Esophagus mucosa (tissue), 1 donor: ENCODE measurements around the gene CBX5. TPM values are rescaled to one million over a fixed set of nuclear protein-coding genes. Genes with fewer than 3 reads are reported as not detected.
"Not testable (repeated sequence)": the region's sequence is repeated elsewhere in the genome, so short reads cannot be mapped to it uniquely, and the experiment has no call there.

Source experiments
- ATAC-seq: fragments of 200-7000 bp; cut with Tn5 transposase; one replicate; pipeline ENCODE4 v1.9.1; 2020
- total RNA-seq: library from RNA; stranded (reverse); gene quantifications from one replicate; pipeline ENCODE4 v1.2.4, GENCODE V29; 2023
- donor health status: DM: yes; HTN: yes; CAD: no.

Gene CBX5
- total RNA-seq = 44.0 TPM

GRCh38 chr12:54279632-54280467, at the start of gene CBX5:
TSS of gene CBX5 (minus strand) at chr12:54280122. CDS start at chr12:54257650, 22,472 bp downstream.
- peak; percentile 86 for ATAC-seq

DNA sequence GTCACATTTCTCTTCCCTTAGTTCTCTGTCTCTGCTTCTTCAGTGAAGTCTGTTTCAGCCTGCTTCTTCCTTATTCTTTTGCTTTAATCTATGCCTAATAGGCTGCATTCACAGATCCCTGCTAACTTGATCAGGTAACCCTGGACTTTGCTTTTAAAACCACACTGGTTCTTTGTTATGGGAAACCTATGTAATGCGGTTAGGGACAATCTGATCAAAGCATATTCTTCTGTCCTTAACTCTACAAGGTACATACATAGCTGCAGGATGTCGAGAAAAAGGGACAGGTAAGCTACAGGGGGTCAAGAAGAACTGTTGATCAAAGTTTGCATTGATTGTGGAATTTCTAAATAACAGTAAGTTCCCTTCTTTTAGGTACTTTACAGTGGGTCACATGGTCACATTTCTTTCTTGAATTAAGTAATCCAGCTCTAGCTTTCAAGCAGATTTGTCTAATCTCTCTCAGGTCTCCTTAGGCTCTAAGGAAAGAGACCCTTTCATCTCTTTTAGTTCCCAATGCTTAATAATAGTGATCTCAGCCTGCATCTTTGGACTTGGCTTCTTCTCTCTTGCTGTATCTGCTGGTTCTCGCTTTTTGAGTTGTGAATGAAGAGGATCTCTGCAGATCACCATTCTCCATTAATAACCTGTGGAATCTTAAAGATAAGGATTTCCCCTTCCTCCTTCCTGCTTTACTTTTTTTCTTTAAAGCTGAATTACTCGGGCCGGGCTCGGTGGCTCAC, 48.8 kb upstream of the CBX5 start:
- ATAC-seq = no peak

- ATAC-seq = not testable (repeated sequence)
These were observed 45.7 kb upstream of the CBX5 start for GRCh38 chr12:54325442-54326109.

GRCh38 chr12:54324617-54325441, 44.9 kb upstream of the CBX5 start, which contains the start of gene COPZ1:
TSS of gene COPZ1 (plus strand) at chr12:54325131. CDS start at chr12:54325164, 33 bp downstream.
- ATAC-seq = peak; percentile 98

- no peak for ATAC-seq
These were observed 41.4 kb upstream of the CBX5 start for GRCh38 chr12:54321363-54321762.

- not testable (repeated sequence) for ATAC-seq
These were observed 32.4 kb upstream of the CBX5 start for GRCh38 chr12:54312309-54312708.

- ATAC-seq = no peak
These were observed 31.1 kb upstream of the CBX5 start for GRCh38 chr12:54311051-54311450.

- ATAC-seq = peak; percentile 98
These were observed 27.2 kb upstream of the CBX5 start for GRCh38 chr12:54306925-54307741.

DNA sequence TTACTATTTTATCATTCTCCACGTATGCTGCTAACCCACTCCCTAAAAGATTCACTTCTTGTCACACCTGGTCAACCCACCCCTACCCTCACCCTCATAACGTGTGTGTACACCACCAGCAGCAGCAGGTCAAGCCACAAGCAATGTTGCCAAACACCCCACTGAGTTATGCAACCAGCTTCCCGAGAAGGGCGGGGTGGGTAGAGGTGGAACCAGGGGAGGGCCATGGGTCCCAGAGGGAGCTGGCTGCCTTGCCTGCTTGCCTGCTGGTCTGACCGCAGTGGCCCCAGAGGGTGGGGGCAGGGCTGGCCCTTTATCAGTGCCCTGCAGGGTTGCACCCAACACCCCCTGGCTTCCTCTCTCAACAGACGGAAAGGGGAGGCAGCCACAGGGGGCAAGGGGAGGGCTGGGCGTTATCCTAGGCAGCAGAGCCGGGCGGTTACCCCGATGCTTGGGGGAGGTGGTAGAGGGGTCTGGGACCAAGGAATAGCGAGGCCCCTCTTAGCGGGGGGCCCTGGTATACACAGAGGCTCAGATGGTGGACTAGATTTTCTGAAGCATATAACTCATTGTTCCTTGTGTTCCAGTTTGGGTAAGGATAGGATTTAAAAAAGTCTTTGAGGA, 24.4 kb upstream of the CBX5 start:
- peak; percentile 74 for ATAC-seq

- ATAC-seq = no peak
These were observed 23.7 kb upstream of the CBX5 start for GRCh38 chr12:54303640-54304039.

- ATAC-seq = no peak
These were observed 21.6 kb upstream of the CBX5 start for GRCh38 chr12:54301428-54302048.

DNA sequence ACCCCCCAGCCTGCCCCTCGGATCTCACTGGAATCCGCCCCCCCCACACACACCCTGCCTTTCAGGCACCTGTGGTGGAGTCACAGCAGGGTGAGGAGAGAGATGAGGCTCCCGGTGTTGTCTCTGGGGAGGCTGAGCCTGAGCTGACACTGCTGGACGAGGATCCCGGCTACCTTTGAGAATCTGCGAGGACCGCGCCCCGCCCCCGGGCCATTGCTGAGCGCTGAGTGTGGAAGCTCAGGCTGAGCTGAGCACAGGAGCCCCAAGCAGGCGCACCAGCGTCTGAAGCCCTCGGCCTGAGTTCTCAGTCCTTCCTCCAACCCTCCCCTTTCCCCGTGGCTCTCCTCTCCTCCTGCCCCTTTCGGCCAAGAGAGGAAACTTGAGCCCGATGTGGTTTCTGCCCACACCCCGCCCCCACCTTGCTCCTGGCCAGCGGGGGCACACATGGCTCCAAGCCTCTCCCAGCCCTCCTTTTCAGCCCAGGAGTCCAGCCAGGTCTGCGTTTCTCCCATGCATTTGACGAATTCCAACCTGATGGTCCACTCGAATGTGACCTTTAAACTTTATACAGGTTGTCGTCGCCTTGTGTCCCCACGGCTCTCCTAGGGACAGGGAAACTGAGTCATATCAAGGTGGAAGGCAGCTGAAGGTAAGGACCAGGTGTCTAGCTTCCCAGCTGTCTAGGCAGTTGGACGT, 21.0 kb upstream of the CBX5 start, which contains the start of gene NFE2:
NFE2 (minus strand) TSS at position 284 of the 696 bp plus-strand sequence. CDS start 5,767 bp downstream, outside the sequence.
- peak; percentile 73 for ATAC-seq

- no peak for ATAC-seq
These were observed 20.4 kb upstream of the CBX5 start for GRCh38 chr12:54300225-54300731.

DNA sequence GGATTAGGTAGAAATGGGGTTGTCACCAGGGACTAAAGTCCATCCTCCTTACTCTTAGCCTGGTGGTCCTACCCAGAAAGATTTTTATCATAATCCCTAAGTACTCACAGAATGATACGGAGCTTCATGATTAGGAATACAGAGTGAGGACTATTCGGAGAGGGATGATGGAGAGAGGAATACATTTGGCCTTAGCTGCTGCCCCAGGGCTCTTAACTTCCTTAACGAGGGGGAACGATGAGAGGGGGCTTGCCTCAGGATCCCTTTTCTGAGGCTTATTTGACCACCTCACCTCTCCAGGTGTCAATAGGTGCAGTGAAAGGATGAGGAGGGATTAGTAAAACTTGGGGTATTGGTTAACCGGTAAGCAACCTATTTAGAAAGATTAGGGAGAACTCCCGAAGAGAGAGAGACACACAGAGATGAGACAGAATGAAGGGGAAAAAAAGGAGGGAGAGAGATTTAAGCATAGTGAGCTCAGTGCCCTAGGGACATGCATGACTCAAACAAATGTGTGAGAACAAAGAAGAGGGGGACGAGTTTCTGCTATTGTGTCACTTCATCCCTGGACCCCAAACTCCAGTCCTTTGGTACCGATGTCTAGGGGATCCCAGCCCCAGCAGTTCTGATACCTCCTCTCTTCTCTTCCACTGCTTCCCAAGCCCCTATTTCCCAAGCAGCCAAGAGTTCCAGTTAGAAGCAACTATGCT, 19.7 kb upstream of the CBX5 start:
- no peak for ATAC-seq

- ATAC-seq = no peak
These were observed 19.0 kb upstream of the CBX5 start for GRCh38 chr12:54298904-54299303.

DNA sequence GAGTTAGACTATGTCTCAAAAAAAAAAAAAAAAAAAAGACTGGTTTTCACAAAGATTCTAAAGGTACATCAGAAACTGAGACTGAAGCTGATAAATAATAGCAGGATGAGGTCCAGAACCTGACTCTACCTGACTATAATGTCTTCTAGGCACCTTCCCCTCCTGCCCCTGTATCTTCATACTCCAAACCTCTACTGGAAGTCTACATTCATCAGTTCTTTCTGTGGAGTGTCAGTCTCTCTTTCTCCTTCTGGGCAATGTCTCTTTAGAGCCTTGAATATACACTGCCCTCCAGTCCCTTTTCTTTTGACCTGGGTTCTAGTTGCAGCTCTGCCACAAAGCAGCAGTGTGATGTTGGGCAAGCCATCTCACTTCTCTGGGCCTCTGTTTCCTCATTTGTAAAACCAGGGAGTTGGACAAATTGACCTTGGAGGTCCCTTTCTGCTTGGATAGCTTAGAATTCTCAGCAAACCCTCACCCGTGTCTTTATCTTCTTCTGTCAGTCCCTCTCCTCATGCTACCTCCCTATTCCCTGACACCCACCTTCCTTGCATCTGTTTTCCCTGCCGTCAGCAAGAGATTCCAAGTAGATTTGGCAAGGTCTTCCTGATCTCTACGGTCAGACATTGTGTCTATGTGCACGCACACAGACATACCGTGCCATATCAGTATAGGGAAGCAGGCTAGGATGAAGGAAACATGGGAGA, 16.6 kb upstream of the CBX5 start:
- ATAC-seq = no peak

DNA sequence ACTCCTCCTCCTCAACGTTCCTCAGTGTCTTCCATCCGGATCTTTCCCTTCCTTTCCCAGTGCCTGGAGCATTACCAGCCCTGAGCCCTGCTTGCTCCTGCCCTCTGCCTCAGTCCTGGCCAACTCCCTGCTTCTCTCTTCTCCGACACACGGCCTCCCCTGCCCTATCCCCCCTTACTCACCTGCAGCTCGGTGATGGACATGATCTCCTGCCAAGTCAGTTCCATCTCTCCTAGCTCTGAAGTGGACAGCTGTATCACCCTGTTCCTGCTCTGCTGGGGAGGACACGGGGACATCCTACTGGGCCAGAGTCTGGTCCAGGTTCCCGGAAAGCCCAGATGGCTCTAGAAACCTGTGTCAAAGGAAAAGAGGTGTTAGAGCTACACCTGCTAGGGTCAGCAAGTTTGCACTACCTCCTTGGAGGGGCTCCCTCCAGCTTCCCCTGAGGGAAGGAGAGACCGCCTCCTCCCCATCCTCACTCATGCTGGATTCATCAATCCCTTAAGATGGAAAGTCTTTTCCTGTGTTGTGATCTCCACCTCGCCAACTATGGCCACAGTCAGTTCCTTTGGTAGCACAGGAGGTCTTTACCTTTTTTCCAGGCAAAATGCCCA, 15.1 kb upstream of the CBX5 start:
- ATAC-seq = no peak
